HL-60 (cell line): ENCODE measurements around the gene ANGPTL2.

ENCODE experiments used
- CTCF ChIP-seq: IDR thresholded peaks from one replicate; pipeline ENCODE4 v1.5.1; 2011; ENCODE audit warnings: low read length, control low read depth, inconsistent platforms; ENCODE audit not compliant: insufficient read depth
- GABPA ChIP-seq: IDR thresholded peaks from 2 replicates; pipeline ENCODE4 v1.6.1; 2012; ENCODE audit warnings: low read depth
- POLR2AphosphoS5 ChIP-seq: IDR thresholded peaks from 2 replicates; pipeline ENCODE4 v1.6.1; 2012; ENCODE audit warnings: low read depth
- REST ChIP-seq: IDR thresholded peaks from 2 replicates; pipeline ENCODE4 v1.6.1; 2012; ENCODE audit warnings: low read depth; ENCODE audit not compliant: insufficient replicate concordance
- SPI1 ChIP-seq: IDR thresholded peaks from 2 replicates; pipeline ENCODE4 v1.6.1; 2012; ENCODE audit warnings: low read depth, mild to moderate bottlenecking, borderline replicate concordance

GRCh38 chr9:127166111-127166510 lies 43.7 kb upstream of the ANGPTL2 start:
- no peak for TF ChIP-seq REST
- no peak for TF ChIP-seq CTCF
- TF ChIP-seq POLR2AphosphoS5 = no peak
- TF ChIP-seq SPI1 = no peak
- TF ChIP-seq GABPA = no peak
